DMS79 treated with DMSO at 0.1 percent for 48 hours (cell line): ENCODE results near the gene COQ8B.

Experiments used
- DNase-seq: peaks from one replicate; lab custom pipeline; 2025; lab: John Stamatoyannopoulos, UW

The COQ8B gene

DNA sequence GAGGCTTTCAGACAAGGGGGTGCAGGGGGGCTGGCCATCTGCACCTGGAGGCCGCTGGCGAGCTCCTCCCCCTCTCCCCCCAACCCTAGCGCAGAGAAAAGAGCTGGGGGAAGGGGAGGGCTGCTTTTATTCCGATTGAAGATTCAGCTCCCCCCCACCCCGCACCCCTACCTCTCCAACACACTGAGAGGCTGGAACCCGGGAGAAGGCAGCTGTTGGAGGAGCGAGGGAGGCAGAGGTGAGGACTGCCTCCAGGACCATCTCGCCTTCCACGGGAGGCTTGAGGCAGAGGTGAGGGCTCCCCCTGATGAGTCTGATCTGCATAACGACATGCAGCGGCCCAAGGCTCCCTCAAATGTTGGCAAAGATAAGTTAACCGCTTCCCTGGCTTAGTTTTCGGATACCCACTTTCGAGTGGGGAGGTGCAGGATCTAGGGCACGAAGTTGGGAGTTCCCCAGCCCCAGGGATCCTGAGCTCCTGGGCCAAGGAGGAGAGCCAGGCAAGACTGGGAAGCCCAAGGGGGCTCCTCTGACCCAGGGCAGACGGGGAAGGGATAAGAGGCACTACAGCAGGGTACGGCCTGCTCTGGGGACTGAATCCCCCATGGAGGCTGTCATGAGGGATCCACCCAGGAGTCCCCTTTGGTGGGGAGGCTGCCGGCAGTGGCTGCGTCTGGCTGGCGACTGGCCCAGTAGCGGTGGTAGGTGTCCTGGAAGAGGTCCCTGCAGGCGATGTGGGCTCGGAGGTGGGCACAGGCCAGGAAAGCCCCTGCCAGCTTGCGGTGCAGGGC, 25.1 kb downstream of the COQ8B start:
- peak; percentile 79 for DNase-seq

DNA sequence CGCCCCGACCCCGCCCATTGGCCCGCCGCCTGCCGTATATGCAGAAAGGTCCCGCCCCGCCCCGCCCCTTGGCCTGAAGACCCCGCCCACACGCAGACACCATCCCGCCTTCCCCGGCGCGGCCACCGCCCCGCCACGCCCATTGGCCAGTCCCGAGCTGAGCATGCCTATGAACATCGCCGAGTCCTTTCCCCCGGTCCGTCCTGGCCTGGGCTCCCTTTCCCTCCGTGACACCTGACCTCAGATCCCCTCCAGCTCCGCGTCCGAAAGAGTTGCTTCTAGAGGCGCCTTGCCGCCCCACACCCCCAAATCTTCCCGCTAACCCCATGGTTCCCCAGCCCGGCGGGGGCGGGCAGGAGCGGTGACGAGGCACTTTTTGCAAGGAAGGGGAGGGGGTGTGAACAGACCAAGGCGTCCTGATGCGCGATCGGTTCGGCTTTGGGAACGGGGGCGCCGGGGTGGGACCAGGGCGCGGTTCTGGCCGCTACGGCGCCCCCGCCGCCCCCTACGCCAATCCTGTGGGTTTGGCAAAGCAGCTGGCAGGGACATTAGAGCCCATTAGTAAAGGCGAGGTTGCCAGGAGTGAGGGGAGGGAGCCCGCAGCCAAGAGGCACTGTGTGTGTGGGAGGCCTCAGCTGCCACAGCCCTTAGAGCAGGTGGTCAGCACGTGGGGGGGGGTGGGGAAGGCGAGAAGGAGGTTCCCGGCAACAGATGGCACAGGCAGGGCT, 25.8 kb downstream of the COQ8B start:
- peak; percentile 88 for DNase-seq

DNA sequence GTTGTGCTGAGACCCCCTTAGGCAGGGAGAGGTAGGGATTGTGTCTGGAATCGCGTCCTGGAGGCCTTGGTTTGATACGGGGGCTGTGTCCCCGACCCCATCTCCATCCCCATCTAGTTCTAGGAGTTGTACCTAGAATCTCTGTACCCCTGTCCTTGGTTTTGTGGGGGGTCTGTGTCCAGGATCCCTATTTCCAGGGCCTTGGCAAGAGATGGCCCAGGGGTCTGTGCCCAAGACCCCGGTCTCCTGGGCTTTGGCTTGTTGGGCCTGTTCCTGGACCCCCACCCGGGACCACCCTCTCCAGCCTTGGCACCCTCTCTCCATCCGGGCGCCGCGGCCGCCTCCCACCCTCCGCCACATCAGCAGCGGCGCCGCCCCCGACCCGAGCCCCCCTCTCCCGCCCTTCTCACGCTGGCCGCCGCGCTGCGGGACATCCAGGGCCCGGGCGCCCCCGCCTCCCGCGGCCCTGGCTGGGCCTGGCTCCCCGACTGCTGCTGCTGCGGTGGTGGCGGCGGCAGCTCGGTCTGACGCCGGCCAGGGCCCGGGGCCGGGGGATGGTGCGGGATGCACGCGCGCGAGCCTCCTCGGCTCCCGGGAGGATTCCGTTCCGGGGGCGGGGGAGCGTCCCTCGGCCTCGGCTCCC, 26.5 kb downstream of the COQ8B start, which contains the start of gene NUMBL:
NUMBL (minus strand) TSS at position 602 of the 643 bp plus-strand sequence; CDS start at position 434, 168 bp downstream.
- DNase-seq = no peak

DNA sequence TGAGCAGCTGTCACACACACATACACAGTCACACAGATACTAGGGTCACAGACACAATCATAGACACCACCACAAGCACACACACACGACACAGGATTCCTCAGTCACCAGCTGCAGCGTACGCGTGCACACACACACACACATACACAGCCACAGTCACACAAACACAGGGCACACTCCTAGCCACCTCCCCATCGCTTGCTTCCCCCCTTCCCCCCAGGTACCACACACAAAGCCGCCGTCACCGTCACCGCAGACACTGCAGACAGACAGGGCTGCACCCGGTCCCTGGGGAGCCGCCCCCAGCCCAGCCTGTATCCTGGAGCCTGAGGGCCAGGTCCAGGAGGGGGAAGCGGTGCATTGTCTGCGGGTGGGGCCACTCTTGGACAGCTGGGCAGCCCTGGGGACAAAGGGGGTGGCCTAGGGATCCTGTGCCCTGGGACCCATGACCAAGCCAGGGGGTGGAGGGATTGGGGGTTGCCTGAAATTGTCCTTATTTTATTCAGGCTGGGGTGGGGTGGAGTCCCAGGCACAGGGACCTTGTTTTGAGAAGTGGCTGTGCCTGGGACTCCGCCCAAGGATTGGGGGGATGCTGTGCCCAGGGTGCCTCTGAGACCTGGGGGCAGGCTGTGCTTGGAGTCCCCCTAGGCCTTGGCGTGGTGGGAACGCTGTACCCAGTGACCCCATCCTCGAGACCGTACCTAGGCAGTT, 27.2 kb downstream of the COQ8B start:
- peak; percentile 3 for DNase-seq

DNA sequence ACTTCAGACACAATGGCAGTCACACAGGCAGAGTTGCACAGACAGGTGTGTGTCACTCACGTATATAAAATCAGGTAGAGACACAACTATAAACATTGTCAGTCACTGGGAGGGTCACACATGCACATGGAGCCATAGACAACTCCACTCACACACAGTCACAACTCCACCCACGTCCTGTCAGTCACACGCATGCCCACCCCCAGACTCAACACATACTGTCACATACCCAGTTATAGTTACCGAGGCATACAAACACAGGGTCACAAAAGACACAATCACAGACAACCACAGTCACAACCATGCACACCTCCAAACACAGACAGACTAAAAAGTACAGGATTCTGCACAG, 27.7 kb downstream of the COQ8B start:
- DNase-seq = no peak

DNA sequence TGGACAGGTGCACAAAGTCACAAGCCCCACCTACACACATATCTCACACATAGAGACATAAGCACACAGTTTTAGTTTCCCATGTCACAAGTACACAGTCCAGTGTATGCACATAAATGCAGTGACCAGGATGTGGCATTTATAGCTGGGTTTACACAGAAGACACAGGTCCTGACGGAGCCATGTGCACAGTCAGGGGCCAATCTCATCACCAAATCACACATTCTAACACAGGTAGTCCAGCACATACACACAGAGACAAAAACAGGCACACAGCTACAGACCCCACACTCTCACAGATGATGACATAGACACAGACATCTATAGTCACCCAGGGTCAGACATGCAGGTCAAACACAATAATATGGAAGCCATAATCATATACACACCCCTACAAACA, 28.4 kb downstream of the COQ8B start:
- no peak for DNase-seq

DNA sequence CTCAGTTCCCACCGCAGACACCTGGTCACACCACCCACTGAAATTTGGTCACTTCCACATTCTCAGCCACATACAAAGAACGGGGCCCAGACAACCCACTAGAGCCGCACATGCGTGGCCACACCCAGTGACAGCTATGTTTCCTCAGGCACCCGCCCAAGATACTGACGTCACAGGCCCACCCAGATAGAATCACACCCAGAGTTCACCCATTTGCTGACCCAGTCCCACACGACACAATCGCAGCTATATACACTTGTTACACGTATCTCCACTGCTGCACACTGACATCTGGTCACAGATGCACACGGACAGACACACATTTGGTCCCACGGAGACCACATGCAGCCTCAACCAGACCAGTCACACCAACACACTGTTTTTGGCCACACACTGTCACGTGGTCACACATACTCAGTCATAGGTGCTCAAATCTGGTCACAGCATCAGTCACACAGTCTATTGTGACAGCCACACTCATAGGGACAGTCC, 29.1 kb downstream of the COQ8B start:
- no peak for DNase-seq

DNA sequence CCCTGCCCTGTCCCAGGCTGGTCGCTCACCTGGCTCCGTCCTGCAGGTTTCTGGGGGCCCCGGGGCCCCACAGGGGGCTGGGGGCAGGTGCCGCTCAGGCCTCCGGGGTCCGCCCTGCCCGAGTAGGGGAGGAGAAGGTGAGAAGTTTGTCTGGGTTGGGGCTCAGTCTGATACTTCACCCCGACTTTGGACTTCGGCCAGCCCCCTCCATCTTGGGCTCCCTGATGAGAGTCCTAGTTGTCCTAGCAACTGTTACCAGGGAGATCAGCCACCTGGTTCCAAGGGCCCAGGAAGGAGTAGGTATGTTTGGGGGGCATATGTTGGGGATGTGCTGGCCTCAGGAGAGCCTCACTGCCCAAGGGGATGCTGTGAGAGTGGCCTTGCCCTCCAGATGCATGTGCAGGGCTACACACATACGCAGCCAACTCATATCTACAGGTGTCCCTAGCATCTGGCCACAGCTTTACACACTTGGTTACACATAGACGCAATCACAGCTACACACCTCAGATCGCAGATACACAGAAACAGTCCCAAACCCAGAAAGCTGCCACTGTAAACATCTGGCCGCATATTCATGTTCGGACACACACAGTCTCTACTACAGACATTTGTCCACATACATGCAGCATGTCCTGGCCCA, 29.7 kb downstream of the COQ8B start:
- peak; percentile 6 for DNase-seq

DNA sequence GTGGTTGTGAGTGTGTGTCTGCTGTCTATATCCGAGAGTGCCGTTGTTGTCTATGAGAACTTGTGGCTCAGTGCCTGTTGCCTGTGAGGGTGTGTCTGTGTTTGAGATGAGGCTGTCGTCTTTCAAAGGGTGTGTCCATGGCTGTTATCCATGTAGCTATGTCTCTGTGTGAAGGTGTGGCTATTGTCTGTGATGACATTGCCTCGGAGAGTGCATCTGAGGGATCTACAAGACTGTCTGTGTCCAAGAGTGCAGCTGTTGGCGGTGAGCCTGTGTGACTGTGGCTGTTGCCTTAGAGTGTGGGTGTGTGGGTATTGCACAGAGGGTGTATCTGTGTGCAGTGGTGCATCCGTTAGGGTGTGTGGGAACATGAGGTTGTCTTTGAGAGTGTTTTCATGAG, 31.1 kb downstream of the COQ8B start:
- no peak for DNase-seq

DNA sequence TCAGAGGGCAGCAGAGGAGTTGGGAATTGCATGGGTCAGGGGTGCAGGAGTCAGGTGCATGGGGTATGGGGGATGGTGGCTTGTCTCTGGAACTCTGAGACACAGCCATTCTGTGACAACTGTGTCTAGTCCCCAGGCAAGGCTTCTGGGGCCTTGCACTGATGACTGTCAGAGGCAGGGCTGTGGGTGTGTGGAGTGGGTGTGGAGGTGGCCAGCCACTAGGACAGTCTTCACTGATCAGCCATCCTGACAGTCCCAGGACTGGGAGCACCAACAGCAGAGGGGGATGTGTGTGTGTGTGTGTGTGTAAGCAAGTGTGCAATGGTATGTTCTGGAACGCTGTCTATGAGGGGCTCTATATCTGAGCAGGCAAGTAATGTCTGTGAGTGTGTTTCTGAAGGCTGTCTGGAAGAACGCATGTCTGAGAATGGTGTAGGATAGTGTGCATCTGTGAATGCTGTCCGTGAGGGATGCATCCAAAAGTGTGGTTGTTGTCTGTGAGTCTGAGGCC, 31.6 kb downstream of the COQ8B start:
- DNase-seq = no peak

DNA sequence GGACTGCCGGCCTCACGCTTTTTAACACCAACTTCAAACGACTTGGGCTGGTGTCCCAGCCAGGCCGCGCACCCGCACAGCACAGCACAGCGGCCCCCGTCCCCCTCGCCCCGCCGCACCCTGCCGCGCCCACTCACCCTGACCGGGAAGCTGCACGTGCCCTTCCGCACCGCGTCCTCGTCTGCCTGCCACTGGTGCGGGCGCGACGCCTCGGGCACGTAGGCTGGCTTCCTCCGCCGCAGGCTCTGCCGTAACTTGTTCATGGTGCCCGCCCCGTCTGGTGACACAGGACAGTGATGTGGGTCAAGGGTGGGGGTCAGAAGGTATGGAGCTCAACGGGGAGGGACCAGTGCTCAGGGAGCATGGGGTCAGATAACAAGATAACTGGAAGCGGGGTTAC, 32.4 kb downstream of the COQ8B start:
- DNase-seq = no peak

DNA sequence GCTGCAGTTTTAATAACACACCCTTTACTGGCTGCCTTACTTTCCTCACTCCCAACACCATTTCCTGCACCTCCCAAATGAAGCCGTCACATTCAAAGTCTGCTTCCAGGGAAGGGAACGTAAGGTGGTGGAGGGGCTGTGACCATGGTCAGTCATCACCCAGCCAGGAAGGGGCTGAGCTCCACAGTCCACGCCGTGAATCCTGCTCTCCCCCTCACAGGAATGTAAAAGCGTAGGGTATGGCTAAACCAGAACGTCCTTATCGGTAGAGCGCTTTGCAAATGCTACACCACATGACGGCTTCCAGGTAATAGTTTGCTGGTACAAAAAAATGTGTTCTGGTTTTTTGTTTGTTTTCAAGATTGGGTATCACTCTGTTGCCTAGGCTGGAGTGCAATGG, 33.2 kb downstream of the COQ8B start:
- DNase-seq = no peak

DNA sequence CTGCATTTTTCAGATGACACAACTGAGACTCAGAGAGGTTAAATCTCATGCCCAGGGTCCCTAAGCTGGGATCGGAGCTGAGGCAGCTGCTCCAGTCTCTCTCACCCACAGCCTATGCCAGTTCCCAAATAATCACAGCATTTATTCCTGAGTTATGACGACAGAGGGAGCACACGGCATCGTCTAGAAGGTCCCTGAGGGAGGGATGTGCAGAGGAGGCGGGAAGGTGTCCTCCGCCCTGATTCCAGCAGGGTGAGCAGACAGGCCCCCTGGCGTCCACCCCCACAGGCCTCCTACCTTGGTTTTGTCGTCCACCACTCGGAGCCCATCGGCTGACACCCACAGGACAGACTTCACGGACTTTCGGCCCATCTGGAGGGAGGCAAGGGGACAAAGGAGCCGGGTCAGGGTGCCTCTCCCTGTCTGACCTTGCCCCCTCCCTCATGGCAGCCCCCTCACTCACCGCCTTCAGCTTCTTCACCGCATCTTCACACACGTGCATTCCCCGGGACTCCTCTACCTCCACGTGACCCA, 34.2 kb downstream of the COQ8B start:
- DNase-seq = no peak

DNA sequence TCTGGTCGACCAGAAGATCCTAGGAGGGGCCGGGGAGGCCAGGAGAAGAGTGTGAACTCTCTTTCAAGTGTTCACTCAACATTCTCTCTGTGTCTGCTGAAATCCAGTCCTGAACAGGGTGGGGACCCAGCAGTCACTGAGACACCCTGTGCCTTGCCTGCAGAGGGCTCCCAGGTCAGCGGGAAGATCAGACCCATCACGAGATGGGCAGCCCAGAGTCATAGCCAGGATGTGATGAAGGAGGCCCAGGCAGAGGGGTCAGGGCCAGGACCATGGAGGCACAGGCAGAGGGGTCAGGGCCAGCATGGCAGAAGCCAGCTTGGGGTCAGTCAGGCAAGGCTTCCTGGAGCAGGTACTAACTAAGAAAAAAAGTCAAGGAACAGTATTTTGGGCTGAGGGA, 35.6 kb downstream of the COQ8B start:
- DNase-seq = no peak

DNA sequence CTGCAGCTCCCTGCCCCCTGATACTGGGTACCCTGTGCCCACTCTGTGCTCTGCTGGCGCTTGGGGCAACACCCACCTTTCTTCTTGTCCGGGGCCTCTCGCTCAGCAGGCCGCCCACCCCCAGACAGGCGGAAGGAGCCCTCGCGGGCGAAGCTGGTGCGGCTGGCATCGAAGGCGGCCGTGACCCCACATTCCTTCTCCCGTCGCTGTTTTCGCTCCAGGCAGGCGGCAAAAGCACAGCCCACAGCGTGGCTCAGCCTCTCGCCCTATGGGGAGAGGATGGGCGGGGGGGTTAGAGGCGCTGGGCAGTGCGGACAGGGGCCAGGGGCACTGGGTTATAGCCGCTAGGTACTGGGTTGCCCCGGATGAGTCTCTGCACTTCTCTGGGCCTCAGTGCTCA, 39.5 kb downstream of the COQ8B start:
- DNase-seq = no peak

DNA sequence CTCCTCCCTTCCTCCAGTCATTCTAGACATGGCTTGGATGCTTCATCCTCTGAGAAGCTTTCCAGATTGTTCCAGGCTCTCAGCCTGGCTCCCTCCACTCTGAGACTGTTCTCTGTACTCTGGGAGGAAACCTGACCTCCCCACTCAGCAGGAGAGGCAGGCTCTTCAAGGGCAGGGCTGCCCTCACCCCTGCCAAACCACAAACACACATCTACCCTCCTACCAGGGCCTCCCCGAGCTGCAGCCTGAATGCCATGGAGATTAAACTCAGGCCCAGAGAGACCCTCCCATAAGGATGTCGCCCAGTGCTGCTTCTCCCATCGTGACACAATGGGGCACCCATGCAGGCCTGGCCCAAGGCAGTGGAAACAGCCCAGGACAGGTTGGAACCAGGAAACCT, 42.4 kb downstream of the COQ8B start:
- DNase-seq = peak; percentile 54

DNA sequence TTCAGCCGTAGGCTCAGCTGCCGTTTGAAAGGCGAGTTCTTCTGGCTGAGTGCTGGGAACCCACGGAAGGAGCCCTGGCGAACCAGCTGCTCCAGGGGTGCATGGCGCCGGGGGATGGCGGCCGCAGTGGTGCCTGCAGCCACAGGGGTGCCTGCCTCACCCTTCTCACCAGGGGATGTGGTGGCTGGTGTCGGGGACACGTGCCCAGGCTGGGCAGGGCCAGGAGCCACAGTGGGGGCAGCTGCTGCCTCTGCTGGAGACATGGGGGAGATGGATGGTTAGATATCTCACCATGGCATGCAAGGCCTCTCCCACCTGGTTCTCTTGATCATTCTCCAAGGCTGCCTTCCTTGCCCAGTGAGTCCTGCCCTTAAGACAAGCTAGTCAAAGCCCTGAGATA, 43.3 kb downstream of the COQ8B start:
- DNase-seq = no peak

DNA sequence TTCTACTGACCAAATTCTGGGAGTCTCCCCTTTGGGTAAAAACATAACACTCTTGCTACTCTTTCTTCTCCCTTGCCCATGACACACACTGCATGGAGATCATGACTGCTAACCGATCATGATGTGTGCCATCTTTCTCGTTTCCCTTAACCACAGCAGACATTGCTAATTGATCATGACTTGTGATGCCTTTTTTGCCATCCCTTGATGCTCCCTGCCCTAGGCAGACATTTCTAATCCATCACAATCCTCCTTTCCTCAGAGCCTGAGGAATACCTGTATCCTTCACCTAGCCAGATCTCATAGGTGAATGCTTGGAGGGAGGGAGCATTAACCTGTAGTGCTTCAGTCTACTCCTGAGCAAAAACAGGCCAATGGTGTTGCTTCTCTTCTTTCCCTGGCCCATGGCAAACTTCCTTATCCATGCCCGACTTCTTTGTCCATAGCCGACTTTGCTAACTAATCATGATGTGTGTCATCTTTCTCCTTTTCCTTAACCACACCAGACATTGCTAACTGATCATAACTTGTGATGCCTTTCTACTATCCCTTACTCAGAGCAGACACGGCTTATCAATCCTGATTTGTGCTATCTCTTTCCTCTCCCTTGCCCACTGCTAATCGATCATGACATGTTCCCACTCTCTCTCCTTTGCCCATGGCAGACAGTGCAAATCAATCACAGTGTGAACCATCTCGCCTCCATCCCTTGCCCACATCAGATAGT, 44.0 kb downstream of the COQ8B start:
- no peak for DNase-seq

DNA sequence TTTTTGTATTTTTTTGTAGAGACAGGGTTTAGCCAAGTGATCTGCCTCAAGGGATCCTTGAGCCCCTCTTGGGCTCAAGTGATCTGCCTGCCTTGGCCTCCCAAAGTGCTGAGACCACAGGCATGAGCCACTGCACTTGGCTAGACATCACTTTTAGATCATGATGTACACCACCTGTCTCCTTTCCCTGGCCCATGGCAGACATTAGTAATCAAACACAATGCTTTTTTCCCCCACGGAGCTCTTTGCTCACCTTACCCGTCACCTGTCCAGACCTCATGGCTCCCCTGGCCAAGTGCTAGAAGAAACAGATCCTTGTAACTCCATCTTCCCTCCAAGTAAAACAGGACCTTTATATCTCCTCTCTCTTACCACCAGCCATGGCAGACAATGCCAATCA, 44.6 kb downstream of the COQ8B start:
- DNase-seq = no peak

DNA sequence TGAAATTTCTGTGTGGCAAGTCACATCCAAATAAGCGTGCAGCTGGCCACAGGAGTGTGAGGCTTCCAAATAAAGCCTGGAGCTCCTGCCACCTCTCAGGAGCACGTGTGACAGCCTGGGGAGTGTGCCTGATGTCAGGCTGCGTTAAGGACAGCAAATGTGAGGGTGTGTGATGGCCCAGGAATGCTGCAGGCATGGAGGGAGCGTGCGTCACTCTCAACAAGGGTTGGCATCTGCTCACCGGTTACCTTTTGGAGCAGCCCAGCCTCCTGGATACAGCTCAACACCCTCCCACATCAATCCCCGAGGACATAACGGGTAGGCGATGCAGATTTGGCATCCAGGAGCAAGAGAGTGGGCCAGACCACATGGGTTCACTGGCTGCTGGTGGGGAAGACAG, 45.3 kb downstream of the COQ8B start:
- no peak for DNase-seq
